HCT116 (cell line): ENCODE measurements around the gene NEO1. TPM values are rescaled to one million over a fixed set of nuclear protein-coding genes. Genes with fewer than 3 reads are reported as not detected.

Source experiments
- ATAC-seq: fragments of 200-7000 bp; cut with Tn5 transposase; 2 replicates; pipeline ENCODE4 v1.9.1; 2020; ENCODE audit warnings: mild to moderate bottlenecking, moderate library complexity
- BruUV-seq: library from RNA; stranded (reverse); fragments of 400-500 nt; replicated peaks from 2 replicates; lab custom pipeline; 2021; lab: Mats Ljungman, UMichigan
- CTCF ChIA-PET: fragments of 300-600 bp; sonication (Branson Sonifier 250); formaldehyde crosslinking; loops from one replicate; lab custom pipeline; 2021; ENCODE audit warnings: antibody characterized with exemption; lab: Charles Lee
- POLR2A ChIA-PET: fragments of 300-600, 350-600 bp; sonication (Branson Sonifier 250); formaldehyde crosslinking; loops from one replicate; lab custom pipeline; 2021; ENCODE audit warnings: antibody characterized with exemption; lab: Charles Lee
- RAD21 ChIA-PET, 2 experiments: fragments of 300-600 bp; sonication (Branson Sonifier 250); formaldehyde crosslinking; loops; one replicate each; lab custom pipeline; 2023; ENCODE audit warnings: low total read pairs in 2 of 2; ENCODE audit not compliant: uncharacterized antibody in 2 of 2, unreplicated experiment in 2 of 2, low non-redundant PET in 1 of 2; lab: Charles Lee
- DNase-seq: peaks from one replicate; pipeline ENCODE4 v3.0.0-alpha.2; 2010; ENCODE audit warnings: low read depth, low spot score
- H2AFZ ChIP-seq: fragments of 200-600 bp; shearing (Covaris generic), sonication (generic); 2 replicates; pipeline ENCODE4 v1.6.1; 2017; ENCODE audit warnings: low read depth, mixed run types, mixed read lengths, antibody characterized with exemption, low read length; ENCODE audit not compliant: poor library complexity, severe bottlenecking
- H3K27ac ChIP-seq: 2 replicates; pipeline ENCODE4 v1.5.1; 2012; ENCODE audit warnings: low read depth, low read length
- H3K27me3 ChIP-seq: fragments of 200-600 bp; sonication (generic); 2 replicates; pipeline ENCODE4 v1.6.1; 2016; ENCODE audit warnings: mixed run types, low read length, mixed read lengths; ENCODE audit not compliant: insufficient read depth
- H3K36me3 ChIP-seq, 2 experiments: fragments of 200-500 bp in 1 of 2; fragments of 200-600 bp in 1 of 2; sonication (Bioruptor generic) in 1 of 2; sonication (generic) in 1 of 2; 2 replicates each; pipeline versions ENCODE4 v1.5.1 to v1.6.1; 2014 to 2016; ENCODE audit warnings: low read length in 2 of 2, inconsistent platforms in 1 of 2, mixed read lengths in 1 of 2, mixed run types in 1 of 2; ENCODE audit not compliant: insufficient read depth in 2 of 2, control insufficient read depth in 1 of 2
- H3K4me1 ChIP-seq, 2 experiments: fragments of 200-600 bp in 1 of 2; sonication (generic) in 1 of 2; 2 replicates each; pipeline versions ENCODE4 v1.5.1 to v1.6.1; 2012 to 2017; ENCODE audit warnings: low read length in 2 of 2, inconsistent platforms in 1 of 2, mild to moderate bottlenecking in 1 of 2, mixed read lengths in 1 of 2, mixed run types in 1 of 2, moderate library complexity in 1 of 2; ENCODE audit not compliant: insufficient read depth in 2 of 2, control insufficient read depth in 1 of 2
- H3K4me2 ChIP-seq: fragments of 200-600 bp; sonication (generic); 2 replicates; pipeline ENCODE4 v1.6.1; 2017; ENCODE audit warnings: mixed run types, low read length, mixed read lengths
- H3K4me3 ChIP-seq, 2 experiments: fragments of 200-600 bp in 1 of 2; sonication (generic) in 1 of 2; replicated peaks in 1 of 2; 2 replicates each; pipeline ENCODE4 v1.5.1; 2011 to 2016; ENCODE audit warnings: low read length in 2 of 2, control low read depth in 1 of 2, low read depth in 1 of 2, mild to moderate bottlenecking in 1 of 2, mixed read lengths in 1 of 2, mixed run types in 1 of 2
- H3K79me2 ChIP-seq: fragments of 200-600 bp; sonication (generic); 2 replicates; pipeline ENCODE4 v1.6.1; 2017; ENCODE audit warnings: mild to moderate bottlenecking, mixed run types, low read length, moderate library complexity, mixed read lengths; ENCODE audit not compliant: insufficient read depth
- H3K9ac ChIP-seq: fragments of 200-600 bp; sonication (generic); 2 replicates; pipeline ENCODE4 v1.6.1; 2016; ENCODE audit warnings: low read length, mixed read lengths
- H3K9me2 ChIP-seq: fragments of 200-600 bp; sonication (generic), shearing (Covaris generic); 2 replicates; pipeline ENCODE4 v1.6.1; 2017; ENCODE audit warnings: mixed run types, mild to moderate bottlenecking, moderate library complexity; ENCODE audit not compliant: insufficient read depth
- H3K9me3 ChIP-seq, 2 experiments: fragments of 200-500 bp in 1 of 2; fragments of 200-600 bp in 1 of 2; sonication (Bioruptor generic) in 1 of 2; sonication (generic) in 1 of 2; 2 replicates each; pipeline ENCODE4 v1.6.1; 2014 to 2017; ENCODE audit warnings: low read length in 2 of 2, mixed read lengths in 2 of 2, inconsistent platforms in 1 of 2, low read depth in 1 of 2, mild to moderate bottlenecking in 1 of 2, mixed run types in 1 of 2, moderate library complexity in 1 of 2; ENCODE audit not compliant: control insufficient read depth in 1 of 2, insufficient read depth in 1 of 2
- H4K20me1 ChIP-seq: fragments of 200-600 bp; sonication (generic), shearing (Covaris generic); 2 replicates; pipeline ENCODE4 v1.6.1; 2017; ENCODE audit warnings: mixed run types, mild to moderate bottlenecking, moderate library complexity; ENCODE audit not compliant: insufficient read depth
- CBX3 ChIP-seq: IDR thresholded peaks from 2 replicates; pipeline ENCODE4 v1.6.1; 2012; ENCODE audit warnings: low read depth
- EGR1 ChIP-seq: IDR thresholded peaks from 2 replicates; pipeline ENCODE4 v1.6.1; 2012; ENCODE audit warnings: low read depth
- EZH2phosphoT487 ChIP-seq: fragments of 200-600 bp; IDR thresholded peaks from 2 replicates; pipeline ENCODE4 v1.6.1; 2018; ENCODE audit warnings: antibody characterized with exemption, borderline replicate concordance
- FOSL1 ChIP-seq: IDR thresholded peaks from 2 replicates; pipeline ENCODE4 v1.6.1; 2012; ENCODE audit warnings: low read depth
- SRF ChIP-seq: IDR thresholded peaks from 2 replicates; pipeline ENCODE4 v1.6.1; 2012; ENCODE audit warnings: low read depth
- YY1 ChIP-seq: IDR thresholded peaks from 2 replicates; pipeline ENCODE4 v1.6.1; 2011; ENCODE audit warnings: low read length, low read depth, moderate library complexity, mild to moderate bottlenecking; ENCODE audit not compliant: insufficient replicate concordance; ENCODE audit errors: extremely low read depth
- ZBTB33 ChIP-seq: IDR thresholded peaks from 2 replicates; pipeline ENCODE4 v1.6.1; 2011; ENCODE audit warnings: mild to moderate bottlenecking, low read length, moderate library complexity; ENCODE audit not compliant: insufficient replicate concordance; ENCODE audit errors: extremely low read depth
- intact Hi-C: fragments of 100-400 bp; cut with micrococcal nuclease; formaldehyde crosslinking; loops from 2 replicates; pipeline ENCODE4 v1.10.0; 2022
- total RNA-seq: library from RNA; stranded (reverse); gene quantifications from one replicate; pipeline ENCODE4 v1.2.1, GENCODE V29; 2021; ENCODE audit not compliant: unreplicated experiment
- TF ChIP-seq, protein P1 (sequence below): IDR thresholded peaks from 2 replicates; pipeline ENCODE4 v1.6.1; 2012

NEO1 gene
- total RNA-seq, 1 experiment from 2014 or later, result 30.0 TPM

- H2AFZ ChIP-seq, result peak overlapping the region; percentile 47
- ATAC-seq (no peak), DNase-seq (no peak)
- TF ChIP-seq ZBTB33 (no peak), EZH2phosphoT487 (no peak), EGR1 (no peak), FOSL1 (no peak), SRF (no peak), YY1 (no peak), CBX3 (no peak)
- TF ChIP-seq, protein P1, sequence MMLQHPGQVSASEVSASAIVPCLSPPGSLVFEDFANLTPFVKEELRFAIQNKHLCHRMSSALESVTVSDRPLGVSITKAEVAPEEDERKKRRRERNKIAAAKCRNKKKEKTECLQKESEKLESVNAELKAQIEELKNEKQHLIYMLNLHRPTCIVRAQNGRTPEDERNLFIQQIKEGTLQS, result no peak
- H3K4me1 ChIP-seq, result peaks cover 5 to 13% of the 10 kb centered on the region in 2 experiments; a peak in 2 of 4 replicates
- H3K4me2 ChIP-seq, result peak overlapping the region; percentile 84
- no peaks in the 10 kb centered on the region for H3K9me3 ChIP-seq
- H3K27me3 ChIP-seq, result no peaks in the 10 kb centered on the region
- H3K9me2 ChIP-seq, result no peaks in the 10 kb centered on the region
- no peaks in the 10 kb centered on the region for H4K20me1 ChIP-seq
- peak overlapping the region; percentile 65 to 71 for H3K4me3 ChIP-seq
- peak overlapping the region; percentile 70; the same call in 1 of the 2 replicates for H3K27ac ChIP-seq
- ChIA-PET RAD21 (no interaction called here), POLR2A (no interaction called here), CTCF (interaction anchor here (1.1 kb wide), 1 partner anchor 13 kb away, joined by 3 read pairs; no protein-coding TSS in a partner anchor)
- H3K36me3 ChIP-seq, result no peaks in the 10 kb centered on the region
- intact Hi-C loops, result no loop called here
- no TSS peak for BruUV-seq
- no peaks in the 10 kb centered on the region for H3K79me2 ChIP-seq
- peak overlapping the region; percentile 64 for H3K9ac ChIP-seq
These were observed 1.5 kb upstream of the NEO1 start for GRCh38 chr15:73050561-73051295.
